GM18499 (cell line): ENCODE data around the gene STXBP5L.
"Not testable (repeated sequence)": the region's sequence is repeated elsewhere in the genome, so short reads cannot be mapped to it uniquely, and the experiment has no call there.

Experiments
- ATAC-seq: cut with Tn5 transposase; IDR thresholded peaks from one replicate; pipeline ENCODE4 v1.9.1; 2021; ENCODE audit warnings: moderate number of reproducible peaks; ENCODE audit not compliant: insufficient read depth, unreplicated experiment

The STXBP5L gene

GRCh38 chr3:121411523-121411922 lies 503.5 kb downstream of the STXBP5L start:
- ATAC-seq = no peak

- no peak for ATAC-seq
Measured at GRCh38 chr3:121414924-121415323, 506.9 kb downstream of the STXBP5L start.

GRCh38 chr3:121418182-121418581 lies 510.2 kb downstream of the STXBP5L start:
- no peak for ATAC-seq

GRCh38 chr3:121424549-121424948 lies 516.5 kb downstream of the STXBP5L start:
- ATAC-seq = no peak

- ATAC-seq = no peak
Measured at GRCh38 chr3:121430664-121431215, 522.7 kb downstream of the STXBP5L start.

- peak; percentile 85 for ATAC-seq
Measured at GRCh38 chr3:121431726-121432517, 523.9 kb downstream of the STXBP5L start.

- ATAC-seq = no peak
Measured at GRCh38 chr3:121436074-121436473, 528.1 kb downstream of the STXBP5L start.

- no peak for ATAC-seq
Measured at GRCh38 chr3:121436641-121437040, 528.6 kb downstream of the STXBP5L start.

- no peak for ATAC-seq
Measured at GRCh38 chr3:121443456-121443855, 535.5 kb downstream of the STXBP5L start.

- not testable (repeated sequence) for ATAC-seq
Measured at GRCh38 chr3:121451752-121452151, 543.7 kb downstream of the STXBP5L start.

GRCh38 chr3:121462565-121462964 lies 554.6 kb downstream of the STXBP5L start:
- no peak for ATAC-seq

GRCh38 chr3:121463745-121464144 lies 555.7 kb downstream of the STXBP5L start:
- ATAC-seq = no peak

GRCh38 chr3:121467085-121467484 lies 559.1 kb downstream of the STXBP5L start:
- no peak for ATAC-seq

- no peak for ATAC-seq
Measured at GRCh38 chr3:121473001-121473400, 565.0 kb downstream of the STXBP5L start.
